HG03469 (cell line): ENCODE measurements around the gene PACRG.

Experiments
- ATAC-seq: cut with Tn5 transposase; IDR thresholded peaks from one replicate; pipeline ENCODE4 v1.9.1; 2021; ENCODE audit warnings: mild to moderate bottlenecking, moderate library complexity, moderate number of reproducible peaks; ENCODE audit not compliant: unreplicated experiment

The PACRG gene

GRCh38 chr6:163340201-163340887 is 612.6 kb downstream of the PACRG start:
- no peak for ATAC-seq

- no peak for ATAC-seq
Observed at GRCh38 chr6:163341224-163342061, 613.7 kb downstream of the PACRG start.

GRCh38 chr6:163342571-163343539 is 615.1 kb downstream of the PACRG start:
- ATAC-seq: no peak

- ATAC-seq: no peak
Observed at GRCh38 chr6:163343609-163344008, 615.8 kb downstream of the PACRG start.

- no peak for ATAC-seq
Observed at GRCh38 chr6:163344411-163344810, 616.6 kb downstream of the PACRG start.

GRCh38 chr6:163345931-163346330 is 618.2 kb downstream of the PACRG start:
- no peak for ATAC-seq

- no peak for ATAC-seq
Observed at GRCh38 chr6:163346497-163346961, 618.8 kb downstream of the PACRG start.

GRCh38 chr6:163347021-163347446 is 619.3 kb downstream of the PACRG start:
- ATAC-seq: no peak

- no peak for ATAC-seq
Observed at GRCh38 chr6:163348789-163349680, 621.3 kb downstream of the PACRG start.

GRCh38 chr6:163349696-163350095 is 621.9 kb downstream of the PACRG start:
- ATAC-seq: no peak

- no peak for ATAC-seq
Observed at GRCh38 chr6:163351013-163351412, 623.2 kb downstream of the PACRG start.

GRCh38 chr6:163352011-163352685 is 624.4 kb downstream of the PACRG start:
- ATAC-seq: no peak

- no peak for ATAC-seq
Observed at GRCh38 chr6:163352966-163353365, 625.2 kb downstream of the PACRG start.

- ATAC-seq: no peak
Observed at GRCh38 chr6:163354085-163354484, 626.3 kb downstream of the PACRG start.

- peak; percentile 82 for ATAC-seq
Observed at GRCh38 chr6:163354761-163355425, 627.1 kb downstream of the PACRG start.

- peak; percentile 28 for ATAC-seq
Observed at GRCh38 chr6:163355426-163355991, 627.7 kb downstream of the PACRG start.

GRCh38 chr6:163356324-163356723 is 628.5 kb downstream of the PACRG start:
- ATAC-seq: no peak

GRCh38 chr6:163356743-163357142 is 629.0 kb downstream of the PACRG start:
- ATAC-seq: no peak
